SIG-M5 treated with dmso at 0.1 percent for 504 hours (cell line): ENCODE measurements around the gene ZSWIM1.
A peak's percentile ranks its signal among the peaks of the same experiment; 100 is the strongest.
"Not testable (repeated sequence)": the region's sequence is repeated elsewhere in the genome, so short reads cannot be mapped to it uniquely, and the experiment has no call there.

ENCODE experiments used
- DNase-seq: peaks from one replicate; lab custom pipeline; 2025; ENCODE audit not compliant: unreplicated experiment; lab: John Stamatoyannopoulos, UW

ZSWIM1 gene

DNA sequence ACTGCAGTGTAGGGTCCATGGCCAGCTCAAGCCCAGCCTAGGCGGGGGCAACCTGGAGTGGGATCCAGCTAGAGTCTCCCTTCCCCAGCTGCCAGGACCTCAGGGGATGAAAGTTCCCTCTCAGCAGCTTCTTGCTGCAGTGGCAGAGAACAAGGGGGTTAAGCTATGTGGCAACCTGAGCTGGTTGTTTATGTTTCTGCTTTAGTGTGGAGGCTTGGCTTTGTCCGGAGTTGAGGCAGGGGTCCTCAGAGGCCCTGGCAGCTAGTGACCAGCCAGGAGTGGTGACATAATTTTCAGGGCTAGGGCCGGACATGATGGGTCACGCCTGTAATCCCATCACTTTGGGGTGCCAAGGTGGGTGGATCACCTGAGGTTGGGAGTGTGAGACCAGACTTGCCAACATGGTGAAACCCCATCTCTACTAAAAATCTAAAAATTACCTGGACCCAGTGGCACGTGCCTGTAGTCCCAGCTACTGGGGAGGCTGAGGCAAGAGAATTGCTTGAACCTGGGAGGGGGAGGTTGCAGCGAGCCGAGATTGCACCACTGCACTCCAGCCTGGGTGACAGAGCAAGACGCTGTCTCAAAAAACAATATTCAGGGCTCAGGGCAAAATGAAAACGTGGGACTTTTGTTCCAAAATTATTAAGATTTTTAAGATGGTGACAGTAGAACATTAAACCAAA is 44.9 kb downstream of the ZSWIM1 start:
- DNase-seq, result no peak

DNA sequence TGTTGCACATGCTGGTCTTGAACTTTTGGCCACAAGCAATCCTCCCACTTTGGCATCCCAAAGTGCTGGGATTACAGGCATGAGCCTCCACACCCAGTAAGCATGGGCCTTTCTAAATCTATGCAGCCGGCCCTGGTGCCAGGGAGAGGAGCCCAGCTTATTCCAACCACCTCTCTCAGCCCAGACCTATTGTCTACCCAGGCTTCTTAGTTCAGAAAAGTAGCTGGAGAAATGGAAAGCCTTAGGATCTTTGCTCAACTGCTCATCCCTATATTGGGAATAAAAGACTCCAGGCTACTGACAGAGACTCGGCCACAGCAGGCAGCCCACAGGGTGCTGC is 45.7 kb downstream of the ZSWIM1 start:
- no peak for DNase-seq

DNA sequence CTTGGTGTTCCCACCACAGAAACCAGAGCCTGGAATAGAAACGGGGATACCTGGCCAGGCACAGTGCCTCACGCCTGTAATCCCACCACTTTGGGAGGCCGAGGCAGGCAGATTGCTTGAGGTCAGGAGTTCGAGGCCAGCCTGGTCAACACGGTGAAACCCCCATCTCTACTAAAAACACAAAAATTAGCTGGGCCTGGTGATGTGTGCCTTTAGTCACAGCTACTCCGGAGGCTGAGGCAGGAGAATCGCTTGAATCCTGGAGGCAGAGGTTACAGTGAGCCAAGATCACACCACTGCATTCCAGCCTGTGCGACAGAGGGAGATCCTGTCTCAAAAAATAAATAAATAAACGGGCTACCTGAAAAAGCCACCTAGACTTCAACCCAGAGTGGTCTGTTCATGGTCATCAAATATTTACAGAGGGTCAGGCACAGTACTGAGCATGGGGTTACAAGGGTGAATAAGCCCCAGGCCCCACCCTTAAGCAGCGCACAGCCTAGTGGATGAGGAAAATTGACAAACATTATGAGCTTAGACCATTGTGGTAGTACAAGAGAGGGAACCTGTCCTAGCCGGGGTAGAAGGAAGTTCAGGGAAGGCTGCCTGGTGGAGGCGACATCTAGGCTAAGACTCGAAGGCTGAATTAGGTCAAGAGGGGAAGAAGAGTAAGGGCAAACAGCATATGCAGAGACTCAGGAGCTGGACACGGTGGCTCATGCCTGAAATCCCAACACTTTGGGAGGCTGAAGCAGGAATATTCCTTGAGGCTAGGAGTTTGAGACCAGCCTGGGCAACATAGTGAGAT is 46.2 kb downstream of the ZSWIM1 start:
- DNase-seq, result no peak

DNA sequence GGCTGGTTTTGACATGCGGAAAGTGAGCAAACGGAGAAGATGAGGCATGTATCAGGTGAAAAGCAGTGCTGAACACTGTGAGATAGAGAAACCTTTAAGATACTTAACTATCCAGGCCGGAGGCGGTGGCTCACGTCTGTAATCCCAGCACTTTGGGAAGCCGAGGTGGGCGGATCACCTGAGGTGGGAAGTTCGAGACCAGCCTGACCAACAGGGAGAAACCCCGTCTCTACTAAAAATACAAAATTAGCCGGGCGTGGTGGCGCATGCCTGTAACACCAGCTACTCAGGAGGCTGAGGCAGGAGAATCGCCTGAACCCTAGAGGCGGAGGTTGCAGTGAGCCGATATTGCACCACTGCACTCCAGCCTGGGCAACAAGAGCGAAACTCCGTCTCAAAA is 50.7 kb downstream of the ZSWIM1 start:
- not testable (repeated sequence) for DNase-seq

DNA sequence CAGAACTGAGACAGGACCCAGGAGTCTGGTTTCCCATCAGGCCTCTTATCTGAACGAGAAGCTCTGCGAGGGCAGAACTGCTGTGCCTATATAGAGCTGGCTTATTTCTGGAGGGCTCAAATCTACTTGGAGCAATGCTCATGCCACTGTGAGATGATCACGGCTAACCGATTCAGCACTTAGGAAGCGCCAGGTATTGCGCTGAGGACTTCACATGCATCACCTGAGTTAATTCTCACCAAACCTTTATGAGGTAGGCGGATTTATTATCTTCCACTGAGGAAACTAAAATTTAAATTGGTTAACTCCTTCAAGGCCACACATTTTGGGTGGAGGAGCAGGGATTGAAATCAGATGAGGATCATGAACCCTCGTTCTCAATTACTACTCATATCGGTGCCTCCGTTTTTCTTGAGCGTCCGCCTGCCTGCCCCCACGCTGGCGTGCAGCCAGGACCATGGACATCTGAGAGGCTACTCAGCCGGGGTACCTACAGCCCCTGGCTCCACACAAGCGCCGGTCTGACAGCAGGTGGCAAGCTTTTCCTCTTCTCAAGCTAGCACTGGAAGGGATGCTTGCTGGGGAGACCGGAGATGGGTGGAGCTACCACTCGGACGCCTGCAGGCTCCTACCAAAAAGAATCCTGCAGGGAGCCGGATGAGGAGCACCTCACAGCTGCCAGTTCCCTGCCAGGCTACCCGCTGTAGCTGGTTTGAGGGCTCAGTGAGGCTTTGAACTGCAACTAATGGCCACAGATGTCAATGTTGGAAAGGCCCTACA is 52.4 kb downstream of the ZSWIM1 start:
- DNase-seq, result peak; percentile 84

DNA sequence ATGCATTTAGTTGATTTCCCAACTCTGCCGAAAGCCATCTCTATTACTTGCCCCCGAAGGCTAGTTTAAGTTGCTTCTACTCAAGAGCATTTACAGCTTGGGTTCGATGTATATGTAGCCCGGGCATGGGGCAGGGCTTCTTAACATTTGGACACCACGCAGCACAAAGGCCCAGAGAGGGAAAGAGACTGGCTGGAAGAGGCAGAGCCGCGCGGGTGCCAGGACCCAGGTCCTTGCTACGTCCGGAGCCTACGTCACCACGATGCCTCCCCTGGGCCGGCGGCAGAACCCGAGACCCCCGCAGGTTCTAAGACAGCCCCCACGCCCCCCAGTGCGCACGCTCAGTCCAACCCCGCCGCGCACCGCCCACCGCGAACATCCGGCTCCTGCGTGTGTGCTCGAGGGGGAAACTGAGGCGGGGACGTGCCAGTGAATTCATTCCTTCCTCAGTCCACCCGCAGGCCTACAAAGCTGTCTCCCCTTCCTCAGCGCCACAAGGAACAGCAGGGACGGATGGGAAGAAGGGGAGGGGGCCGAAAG is 53.1 kb downstream of the ZSWIM1 start:
- peak; percentile 59 for DNase-seq
